Erythroblast (primary cell): ENCODE measurements around the gene SYNDIG1L.

ENCODE experiments used
- GATA1 ChIP-seq: IDR thresholded peaks from 2 replicates; pipeline ENCODE4 v1.6.1; 2011; ENCODE audit warnings: low read depth, mild to moderate bottlenecking, control low read depth, low read length, moderate library complexity
- POLR2A ChIP-seq: IDR thresholded peaks from 2 replicates; pipeline ENCODE4 v1.6.1; 2011; ENCODE audit warnings: mild to moderate bottlenecking, low read length

DNA sequence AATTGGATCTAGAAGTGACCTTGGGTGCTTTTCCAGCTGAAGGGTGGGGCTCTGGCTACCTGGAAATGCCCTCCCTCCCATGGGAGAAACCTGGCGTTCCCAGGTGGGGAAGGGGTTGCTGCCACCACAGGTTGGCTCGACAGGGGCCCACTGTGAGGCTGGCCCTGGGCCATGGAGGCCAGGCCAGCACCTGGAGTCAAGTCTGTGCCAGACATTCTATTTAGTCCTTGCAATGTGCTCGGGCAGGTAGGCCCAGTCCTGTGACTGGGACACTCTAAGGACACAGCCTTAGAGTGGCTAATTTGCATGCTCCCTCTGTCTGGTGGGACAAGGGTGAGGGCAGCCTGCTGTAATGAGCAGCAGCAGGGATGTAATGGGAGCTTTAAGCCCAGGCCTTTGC is 65.8 kb downstream of the SYNDIG1L start:
- no peak for TF ChIP-seq POLR2A
- no peak for TF ChIP-seq GATA1
